WTC11 (cell line): Measurements from ENCODE around the gene GBF1.

Experiments used
- CBFB ChIP-seq: sonication (generic); formaldehyde crosslinking; IDR thresholded peaks from 2 replicates; pipeline ENCODE4 v1.8.1; 2022; ENCODE audit warnings: mild to moderate bottlenecking, low read depth, missing genetic modification reagents
- CREB1 ChIP-seq: sonication (generic); formaldehyde crosslinking; IDR thresholded peaks from 2 replicates; pipeline ENCODE4 v1.8.0; 2023; ENCODE audit warnings: mild to moderate bottlenecking, missing genetic modification reagents
- CREM ChIP-seq: sonication (generic); formaldehyde crosslinking; IDR thresholded peaks from 2 replicates; pipeline ENCODE4 v1.8.1; 2022; ENCODE audit warnings: mild to moderate bottlenecking, missing genetic modification reagents, moderate library complexity
- CTCF ChIP-seq: fragments of 200-600 bp; IDR thresholded peaks from 2 replicates; pipeline ENCODE4 v1.8.0; 2022; ENCODE audit warnings: antibody characterized with exemption
- GTF2I ChIP-seq: fragments of 250-450 bp; sonication (Bioruptor Pico); conservative IDR thresholded peaks from 2 replicates; pipeline ENCODE4 v1.4.0; 2021; ENCODE audit warnings: mild to moderate bottlenecking
- MXD4 ChIP-seq: fragments of 250-450 bp; sonication (Bioruptor Pico); IDR thresholded peaks from 2 replicates; pipeline ENCODE4 v1.8.0; 2021; ENCODE audit warnings: mild to moderate bottlenecking, moderate library complexity, borderline replicate concordance
- MYBL2 ChIP-seq: sonication (generic); formaldehyde crosslinking; IDR thresholded peaks from 2 replicates; pipeline ENCODE4 v1.8.1; 2023; ENCODE audit warnings: mild to moderate bottlenecking, moderate library complexity, missing genetic modification reagents
- NFYB ChIP-seq: sonication (generic); formaldehyde crosslinking; conservative IDR thresholded peaks from 2 replicates; pipeline ENCODE4 v1.8.0; 2022; ENCODE audit warnings: low read depth, missing genetic modification reagents
- NR2C2 ChIP-seq: sonication (generic); formaldehyde crosslinking; IDR thresholded peaks from 2 replicates; pipeline ENCODE4 v1.8.0; 2022; ENCODE audit warnings: mild to moderate bottlenecking, missing genetic modification reagents
- USF2 ChIP-seq: sonication (generic); formaldehyde crosslinking; IDR thresholded peaks from 2 replicates; pipeline ENCODE4 v1.8.1; 2023; ENCODE audit warnings: mild to moderate bottlenecking, missing genetic modification reagents, moderate library complexity
- ZNF219 ChIP-seq: sonication (generic); formaldehyde crosslinking; IDR thresholded peaks from 2 replicates; pipeline ENCODE4 v1.8.0; 2023; ENCODE audit warnings: missing genetic modification reagents, mild to moderate bottlenecking, borderline replicate concordance
- ZNF263 ChIP-seq: sonication (generic); formaldehyde crosslinking; IDR thresholded peaks from 2 replicates; pipeline ENCODE4 v1.8.1; 2022; ENCODE audit warnings: low read depth, mild to moderate bottlenecking, moderate library complexity, missing genetic modification reagents

- no peak for TF ChIP-seq USF2
- no peak for TF ChIP-seq ZNF219 (CRISPR knock-in tag)
- TF ChIP-seq CTCF: no peak
- TF ChIP-seq MXD4 (CRISPR knock-in tag): no peak
- TF ChIP-seq CBFB (CRISPR knock-in tag): no peak
- TF ChIP-seq ZNF263 (CRISPR knock-in tag): no peak
- no peak for TF ChIP-seq GTF2I (CRISPR knock-in tag)
- no peak for TF ChIP-seq CREB1 (CRISPR knock-in tag)
- no peak for TF ChIP-seq MYBL2 (CRISPR knock-in tag)
- no peak for TF ChIP-seq NR2C2 (CRISPR knock-in tag)
- no peak for TF ChIP-seq CREM (CRISPR knock-in tag)
- TF ChIP-seq NFYB: no peak
Observed at GRCh38 chr10:102264371-102264770, 19.0 kb downstream of the GBF1 start.
